Activated naive CD4-positive, alpha-beta T cell treated with anti-CD3 and anti-CD28 coated beads, Interleukin-2, amount 10 ng/mL, durations not matched to agents 7 days and 5 days (primary cell): ENCODE data around the gene HPGD.
A peak's percentile ranks its signal among the peaks of the same experiment; 100 is the strongest.

Experiments used
- CTCF ChIA-PET: fragments of 350-600 bp; sonication (Branson Sonifier 250); formaldehyde crosslinking; loops from one replicate; lab custom pipeline; 2021; ENCODE audit warnings: antibody characterized with exemption; lab: Charles Lee
- DNase-seq: peaks from one replicate; pipeline ENCODE4 v3.0.0-alpha.2; 2020
- H3K27ac Mint-ChIP-seq: one replicate; pipeline ENCODE4 v1.8.0; 2021; ENCODE audit warnings: mild to moderate bottlenecking, moderate library complexity, mixed read lengths
- H3K27me3 Mint-ChIP-seq: one replicate; pipeline ENCODE4 v1.8.0; 2021; ENCODE audit warnings: mild to moderate bottlenecking, mixed read lengths
- H3K36me3 Mint-ChIP-seq: one replicate; pipeline ENCODE4 v1.8.0; 2021; ENCODE audit warnings: mixed read lengths
- H3K4me1 Mint-ChIP-seq: one replicate; pipeline ENCODE4 v1.8.0; 2021; ENCODE audit warnings: mixed read lengths
- H3K4me3 Mint-ChIP-seq: one replicate; pipeline ENCODE4 v1.8.0; 2021; ENCODE audit warnings: mild to moderate bottlenecking, moderate library complexity, mixed read lengths
- H3K9me3 Mint-ChIP-seq: one replicate; pipeline ENCODE4 v1.8.0; 2021; ENCODE audit warnings: mixed read lengths

Gene HPGD

DNA sequence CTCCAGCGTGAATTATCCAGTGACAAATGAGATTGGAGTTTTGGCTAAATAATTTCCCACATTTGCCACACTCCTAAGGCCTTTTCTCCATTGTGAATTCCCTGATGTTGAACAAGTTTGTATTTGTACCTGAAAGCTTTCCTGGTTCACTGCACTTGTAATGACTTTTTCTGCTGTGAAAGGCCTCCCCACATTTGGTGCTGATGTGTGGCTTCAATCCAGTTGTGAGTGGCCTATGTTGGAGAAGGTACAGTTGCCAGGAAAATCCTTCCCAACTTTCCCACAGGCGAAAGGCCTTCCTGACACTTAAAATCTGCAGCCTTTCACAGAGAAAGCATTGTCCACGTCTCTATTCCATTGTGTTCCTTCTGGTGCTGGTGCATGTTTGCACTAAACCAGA is 17.3 kb upstream of the HPGD start:
- Mint-ChIP-seq H3K36me3 (no peaks in the 10 kb centered on the region), H3K9me3 (no peaks in the 10 kb centered on the region), H3K27ac (no peak overlapping the region), H3K27me3 (no peaks in the 10 kb centered on the region), H3K4me1 (no peaks in the 10 kb centered on the region), H3K4me3 (no peak overlapping the region)
- CTCF ChIA-PET, result interaction anchor here (0.6 kb wide), 1 partner anchor 93 kb away, joined by 3 read pairs; no protein-coding TSS in a partner anchor
- DNase-seq, result no peak

DNA sequence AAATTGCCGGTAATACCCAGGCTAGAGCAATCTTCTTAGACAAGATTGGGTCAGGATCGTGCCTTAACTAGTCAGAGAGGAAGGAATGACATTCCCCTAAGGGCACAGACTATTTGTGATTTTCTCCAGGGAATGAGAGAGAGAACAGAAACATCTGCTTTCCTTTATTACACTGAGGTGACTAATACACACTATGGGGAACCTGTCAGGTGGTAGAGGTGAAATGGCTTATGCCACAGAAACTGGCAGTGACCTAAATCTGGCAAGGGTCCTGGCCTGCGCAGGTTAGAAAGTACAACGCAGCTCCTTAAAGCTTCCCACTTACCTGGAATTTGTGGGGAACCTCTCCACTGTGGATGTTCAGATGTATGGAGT is 16.6 kb upstream of the HPGD start:
- no peak overlapping the region for H3K27ac Mint-ChIP-seq
- H3K4me3 Mint-ChIP-seq, result no peak overlapping the region
- H3K27me3 Mint-ChIP-seq, result no peaks in the 10 kb centered on the region
- no peak for DNase-seq
- CTCF ChIA-PET, result interaction anchor here (0.6 kb wide), 1 partner anchor 93 kb away, joined by 3 read pairs; no protein-coding TSS in a partner anchor
- H3K4me1 Mint-ChIP-seq, result no peaks in the 10 kb centered on the region
- H3K36me3 Mint-ChIP-seq, result no peaks in the 10 kb centered on the region
- no peaks in the 10 kb centered on the region for H3K9me3 Mint-ChIP-seq

- H3K4me3 Mint-ChIP-seq, result no peak overlapping the region
- DNase-seq, result no peak
- H3K36me3 Mint-ChIP-seq, result no peaks in the 10 kb centered on the region
- CTCF ChIA-PET, result no interaction called here
- H3K27ac Mint-ChIP-seq, result no peak overlapping the region
- H3K27me3 Mint-ChIP-seq, result no peaks in the 10 kb centered on the region
- no peaks in the 10 kb centered on the region for H3K9me3 Mint-ChIP-seq
- no peaks in the 10 kb centered on the region for H3K4me1 Mint-ChIP-seq
These were observed 16.0 kb upstream of the HPGD start for GRCh38 chr4:174538123-174538875.

DNA sequence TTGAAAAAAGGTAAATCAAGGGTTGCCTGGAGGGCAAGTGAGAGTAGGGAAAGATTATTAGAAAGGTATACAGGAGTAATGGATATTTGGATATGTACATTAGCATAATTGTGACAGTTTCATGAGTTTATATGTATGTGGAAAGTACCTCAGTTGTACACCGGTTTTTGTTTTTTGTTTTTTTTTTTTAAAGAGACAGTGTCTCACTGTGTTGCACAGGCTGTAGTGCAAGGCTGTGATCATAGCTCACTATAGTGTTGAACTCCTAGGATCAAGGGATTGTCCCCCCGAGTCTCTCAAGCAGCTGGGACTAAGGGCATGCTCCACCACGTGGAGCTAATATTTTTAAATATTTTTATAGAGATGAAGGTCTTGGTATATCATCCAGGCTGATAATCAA is 15.3 kb upstream of the HPGD start:
- CTCF ChIA-PET, result no interaction called here
- no peaks in the 10 kb centered on the region for H3K36me3 Mint-ChIP-seq
- H3K4me3 Mint-ChIP-seq, result no peak overlapping the region
- no peaks in the 10 kb centered on the region for H3K9me3 Mint-ChIP-seq
- no peak for DNase-seq
- H3K27me3 Mint-ChIP-seq, result no peaks in the 10 kb centered on the region
- H3K27ac Mint-ChIP-seq, result no peak overlapping the region
- H3K4me1 Mint-ChIP-seq, result no peaks in the 10 kb centered on the region

GRCh38 chr4:174534461-174534860 is 12.2 kb upstream of the HPGD start:
- no peak overlapping the region for H3K4me3 Mint-ChIP-seq
- CTCF ChIA-PET, result no interaction called here
- no peaks in the 10 kb centered on the region for H3K27me3 Mint-ChIP-seq
- H3K36me3 Mint-ChIP-seq, result no peaks in the 10 kb centered on the region
- no peaks in the 10 kb centered on the region for H3K4me1 Mint-ChIP-seq
- no peaks in the 10 kb centered on the region for H3K9me3 Mint-ChIP-seq
- no peak for DNase-seq
- H3K27ac Mint-ChIP-seq, result no peak overlapping the region

DNA sequence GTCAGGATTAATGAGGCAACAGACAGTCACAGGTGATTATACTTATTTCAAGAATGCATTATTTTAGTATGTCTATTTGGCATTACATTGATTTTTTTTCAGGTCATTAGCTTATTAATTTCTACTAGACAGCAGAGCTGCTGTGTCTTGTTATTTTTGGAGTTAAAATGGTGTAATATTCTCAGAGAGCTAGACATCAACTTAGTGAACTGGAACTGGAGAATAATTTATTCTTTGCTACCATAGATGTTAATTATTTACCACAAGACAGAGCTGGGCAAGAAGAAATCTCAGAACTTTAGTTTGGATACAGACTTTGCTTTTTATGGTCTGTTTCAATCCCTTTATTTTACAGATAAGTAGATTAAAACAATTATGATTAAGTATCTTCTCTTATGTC is 10.2 kb upstream of the HPGD start:
- no peak for DNase-seq
- no peaks in the 10 kb centered on the region for H3K36me3 Mint-ChIP-seq
- no peaks in the 10 kb centered on the region for H3K9me3 Mint-ChIP-seq
- H3K4me3 Mint-ChIP-seq, result no peak overlapping the region
- CTCF ChIA-PET, result no interaction called here
- no peaks in the 10 kb centered on the region for H3K27me3 Mint-ChIP-seq
- H3K27ac Mint-ChIP-seq, result no peak overlapping the region
- H3K4me1 Mint-ChIP-seq, result no peaks in the 10 kb centered on the region

- no peaks in the 10 kb centered on the region for H3K4me1 Mint-ChIP-seq
- no peaks in the 10 kb centered on the region for H3K36me3 Mint-ChIP-seq
- no peak overlapping the region for H3K27ac Mint-ChIP-seq
- H3K4me3 Mint-ChIP-seq, result no peak overlapping the region
- no peaks in the 10 kb centered on the region for H3K27me3 Mint-ChIP-seq
- no peaks in the 10 kb centered on the region for H3K9me3 Mint-ChIP-seq
- CTCF ChIA-PET, result no interaction called here
- no peak for DNase-seq
These were observed 9.2 kb upstream of the HPGD start for GRCh38 chr4:174531486-174531885.

DNA sequence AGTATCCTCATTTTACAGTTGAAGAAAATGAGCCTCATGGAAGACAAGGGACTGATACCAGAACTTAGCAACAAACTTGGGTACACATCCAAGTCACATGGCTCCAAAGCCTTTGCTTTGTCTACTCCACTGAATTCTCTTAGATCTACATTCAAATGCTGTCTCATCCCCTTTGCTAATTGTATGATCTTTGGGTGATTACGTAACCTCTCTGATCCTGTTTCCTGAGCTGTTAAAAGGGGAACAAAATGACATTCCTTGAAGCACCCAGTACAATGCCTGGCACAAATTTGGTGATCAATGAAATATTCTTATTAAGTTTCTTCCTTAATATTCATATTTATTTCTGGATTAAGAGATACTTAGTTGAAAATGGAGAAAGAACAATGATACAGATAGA is 5.9 kb upstream of the HPGD start:
- Mint-ChIP-seq H3K9me3 (no peaks in the 10 kb centered on the region), H3K27me3 (peaks cover 11% of the 10 kb centered on the region), H3K4me1 (peaks cover 6% of the 10 kb centered on the region), H3K36me3 (no peaks in the 10 kb centered on the region), H3K4me3 (no peak overlapping the region), H3K27ac (no peak overlapping the region)
- no peak for DNase-seq
- CTCF ChIA-PET, result no interaction called here

GRCh38 chr4:174526731-174527130 is 4.4 kb upstream of the HPGD start:
- H3K4me3 Mint-ChIP-seq, result no peak overlapping the region
- H3K9me3 Mint-ChIP-seq, result no peaks in the 10 kb centered on the region
- peaks cover 14% of the 10 kb centered on the region for H3K4me1 Mint-ChIP-seq
- H3K27ac Mint-ChIP-seq, result no peak overlapping the region
- CTCF ChIA-PET, result no interaction called here
- H3K27me3 Mint-ChIP-seq, result peaks cover 26% of the 10 kb centered on the region
- H3K36me3 Mint-ChIP-seq, result no peaks in the 10 kb centered on the region
- no peak for DNase-seq

GRCh38 chr4:174524242-174524641 is 2.0 kb upstream of the HPGD start:
- peaks cover 28% of the 10 kb centered on the region for H3K4me1 Mint-ChIP-seq
- DNase-seq, result no peak
- no peak overlapping the region for H3K27ac Mint-ChIP-seq
- H3K36me3 Mint-ChIP-seq, result no peaks in the 10 kb centered on the region
- no peak overlapping the region for H3K4me3 Mint-ChIP-seq
- CTCF ChIA-PET, result no interaction called here
- no peaks in the 10 kb centered on the region for H3K9me3 Mint-ChIP-seq
- peaks cover 29% of the 10 kb centered on the region for H3K27me3 Mint-ChIP-seq

GRCh38 chr4:174523025-174523693 is 871 bp upstream of the HPGD start:
- peaks cover 29% of the 10 kb centered on the region for H3K27me3 Mint-ChIP-seq
- H3K27ac Mint-ChIP-seq, result peak overlapping the region; percentile 88
- CTCF ChIA-PET, result interaction anchor here (0.8 kb wide), 1 partner anchor 15 kb away, joined by 3 read pairs; no protein-coding TSS in a partner anchor

DNA sequence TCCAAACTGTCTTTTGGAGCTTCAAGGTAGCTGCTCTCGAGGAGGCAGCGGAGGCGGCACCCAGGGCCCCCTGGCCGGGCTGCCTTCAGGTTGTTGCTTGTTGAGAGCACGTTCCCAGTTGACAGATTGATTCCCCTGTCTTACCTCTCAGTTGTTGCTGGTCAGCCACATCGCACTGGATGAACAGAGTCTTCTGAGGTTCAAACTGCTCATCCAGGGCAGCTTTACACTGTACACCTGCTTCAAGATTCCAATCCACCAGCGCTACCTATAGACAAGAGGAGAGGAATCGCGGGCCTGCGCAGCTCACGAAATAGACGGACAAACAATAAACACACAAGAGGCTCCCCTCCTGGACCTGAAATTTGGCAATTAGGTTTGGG is 497 bp downstream of the HPGD start:
- Mint-ChIP-seq H3K4me3 (peak overlapping the region; percentile 71), H3K36me3 (no peaks in the 10 kb centered on the region), H3K27ac (peak overlapping the region; percentile 88)

More at GRCh38 chr4:174523025-174523693, 871 bp upstream of the HPGD start:
- no peaks in the 10 kb centered on the region for H3K9me3 Mint-ChIP-seq
- H3K4me3 Mint-ChIP-seq, result peak overlapping the region; percentile 76
- DNase-seq, result no peak
- H3K4me1 Mint-ChIP-seq, result peaks cover 28% of the 10 kb centered on the region
- no peaks in the 10 kb centered on the region for H3K36me3 Mint-ChIP-seq

DNA sequence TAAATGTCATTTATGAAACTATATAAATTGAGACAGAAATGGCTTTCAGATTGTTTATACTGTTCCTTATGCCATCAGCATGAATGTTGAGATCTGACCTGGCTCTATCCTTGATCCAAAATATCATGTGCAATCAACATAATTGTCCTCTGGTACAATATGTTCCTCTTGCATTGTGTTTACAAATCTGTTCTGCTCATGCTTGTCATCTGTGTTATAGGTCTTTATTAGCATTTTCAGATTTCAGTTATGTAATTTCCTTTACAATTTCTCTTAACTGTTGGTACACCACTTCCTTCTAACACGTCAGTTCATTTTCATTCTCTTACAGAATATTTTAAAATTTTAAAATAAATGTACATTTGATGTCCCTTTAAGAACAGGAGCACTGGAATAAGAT is 1.6 kb downstream of the HPGD start:
- no peak for DNase-seq
- Mint-ChIP-seq H3K27me3 (peaks cover 29% of the 10 kb centered on the region), H3K4me1 (peaks cover 28% of the 10 kb centered on the region), H3K9me3 (no peaks in the 10 kb centered on the region), H3K4me3 (peak overlapping the region; percentile 32), H3K36me3 (peaks cover 4% of the 10 kb centered on the region), H3K27ac (peak overlapping the region; percentile 45)
- CTCF ChIA-PET, result no interaction called here

More for the DNA sequence above, 497 bp downstream of the HPGD start:
- CTCF ChIA-PET, result interaction anchor here (0.7 to 1.0 kb wide), 2 partner anchors 9 to 110 kb away, joined by 3 to 4 read pairs; no protein-coding TSS in a partner anchor
- DNase-seq, result peak; percentile 29
- H3K4me1 Mint-ChIP-seq, result peaks cover 28% of the 10 kb centered on the region
- peaks cover 29% of the 10 kb centered on the region for H3K27me3 Mint-ChIP-seq
- H3K9me3 Mint-ChIP-seq, result no peaks in the 10 kb centered on the region

DNA sequence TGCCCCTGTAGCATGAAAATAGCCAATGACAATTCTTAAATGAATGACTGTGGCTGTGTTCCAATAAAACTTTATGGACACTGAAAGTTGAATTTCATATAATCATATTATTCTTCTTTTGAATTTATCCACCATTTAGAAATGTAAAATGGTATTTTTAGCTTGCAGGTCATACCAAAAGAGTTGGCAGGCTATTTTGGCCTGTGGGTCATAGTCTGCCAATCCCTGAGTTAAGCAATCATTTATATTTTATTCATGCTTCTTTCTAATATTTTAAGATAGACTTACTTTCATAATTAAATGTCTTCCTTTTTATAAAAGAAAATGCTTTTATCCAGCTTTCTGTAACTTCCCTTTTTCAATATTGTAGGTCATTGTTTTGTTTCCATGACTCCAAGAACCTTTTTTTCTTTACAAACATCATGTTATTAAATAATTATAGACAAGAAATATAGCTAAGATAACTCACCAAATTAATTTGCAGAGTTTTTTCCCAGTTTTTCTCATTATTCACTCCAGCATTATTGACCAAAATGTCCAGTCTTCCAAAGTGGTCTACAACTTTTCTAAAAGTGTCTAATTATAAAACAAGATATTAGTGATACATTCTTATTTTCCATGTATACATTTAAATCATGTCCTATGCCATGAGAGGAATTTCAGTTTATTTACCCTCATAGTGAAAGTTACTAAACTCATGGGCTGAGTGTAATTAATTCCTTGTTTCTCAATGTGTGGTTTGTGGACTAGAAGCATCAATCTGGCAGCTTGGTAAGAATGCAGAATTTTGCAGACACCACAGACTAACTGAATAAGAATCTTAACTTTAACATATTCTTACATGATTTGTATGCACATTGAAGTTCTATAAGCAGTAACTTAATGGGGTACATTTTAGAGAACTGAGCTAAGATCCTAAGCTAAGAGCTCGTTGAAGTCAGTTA is 4.5 kb downstream of the HPGD start:
- no peak for DNase-seq
- H3K36me3 Mint-ChIP-seq, result peaks cover 4% of the 10 kb centered on the region
- no peak overlapping the region for H3K4me3 Mint-ChIP-seq
- no peaks in the 10 kb centered on the region for H3K9me3 Mint-ChIP-seq
- CTCF ChIA-PET, result interaction anchor here (1.3 kb wide), 1 partner anchor 11 kb away, joined by 3 read pairs; no protein-coding TSS in a partner anchor
- H3K4me1 Mint-ChIP-seq, result peaks cover 21% of the 10 kb centered on the region
- no peak overlapping the region for H3K27ac Mint-ChIP-seq
- H3K27me3 Mint-ChIP-seq, result peaks cover 13% of the 10 kb centered on the region
